Gastroesophageal sphincter (tissue), 4 donors: Measurements from ENCODE around the gene SKA2. TPM values are rescaled to one million over a fixed set of nuclear protein-coding genes. Genes with fewer than 3 reads are reported as not detected.

Experiments used
- ATAC-seq: fragments of 150-250 bp; one replicate; pipeline ENCODE4 v1.9.1; 2016; ENCODE audit warnings: mild to moderate bottlenecking, moderate library complexity
- H3K27ac ChIP-seq, 4 donors: fragments of 200-600 bp; sonication (generic) in 3 of 4; 1 replicate in 3 of 4; 2 replicates in 1 of 4; pipeline ENCODE4 v1.5.1; 2016 to 2019
- H3K27me3 ChIP-seq: fragments of 200-600 bp; sonication (generic); one replicate; pipeline ENCODE4 v1.5.1; 2019
- H3K36me3 ChIP-seq, 2 donors: fragments of 200-600 bp; sonication (generic); one replicate each; pipeline ENCODE4 v1.5.1; 2019; ENCODE audit warnings: control low read depth in 1 of 2
- H3K4me1 ChIP-seq, 3 donors: fragments of 200-600 bp; sonication (generic); 1 replicate in 2 of 3; 2 replicates in 1 of 3; pipeline ENCODE4 v1.5.1; 2016 to 2019; ENCODE audit warnings: control low read depth in 2 of 3
- H3K4me3 ChIP-seq, 2 donors: fragments of 200-600 bp; sonication (generic); one replicate each; pipeline ENCODE4 v1.5.1; 2019; ENCODE audit warnings: mild to moderate bottlenecking in 1 of 2, moderate library complexity in 1 of 2
- H3K9me3 ChIP-seq, 3 donors: fragments of 200-600 bp; sonication (generic); one replicate each; pipeline ENCODE4 v1.5.1; 2017 to 2019; ENCODE audit warnings: control low read depth in 2 of 3
- CTCF ChIP-seq, 4 experiments: fragments of 200-600 bp in 2 of 4; fragments of 450-650 bp in 2 of 4; sonication (generic) in 1 of 4; IDR thresholded peaks; one replicate each; pipeline ENCODE4 v1.5.1; 2017 to 2019; ENCODE audit warnings: antibody characterized with exemption in 4 of 4, mild to moderate bottlenecking in 2 of 4, moderate library complexity in 2 of 4
- EP300 ChIP-seq: sonication (generic); formaldehyde crosslinking; IDR thresholded peaks from one replicate; pipeline ENCODE4 v1.6.1; 2017; ENCODE audit warnings: antibody characterized with exemption, mild to moderate bottlenecking
- POLR2A ChIP-seq, 2 donors: fragments of 450-650 bp; IDR thresholded peaks; one replicate each; pipeline ENCODE4 v1.6.1; 2017; ENCODE audit warnings: antibody characterized with exemption in 2 of 2, mild to moderate bottlenecking in 2 of 2, moderate library complexity in 1 of 2
- POLR2AphosphoS5 ChIP-seq: sonication (generic); formaldehyde crosslinking; IDR thresholded peaks from one replicate; pipeline ENCODE4 v1.6.1; 2017; ENCODE audit warnings: antibody characterized with exemption
- WGBS, 2 donors: methylation state at CpG; one replicate each; pipeline ENCODE4 v1.1.5; 2018; ENCODE audit warnings: low coverage in 1 of 2; 5-methylcytosine and 5-hydroxymethylcytosine counted together
- total RNA-seq, 4 donors: library from RNA; depleted of rRNA; stranded (reverse); fragments of >200 nt; gene quantifications; one replicate each; pipeline ENCODE4 v1.1.0, GENCODE V29; 2016

SKA2 gene
- total RNA-seq, 4 donors from 2014 or later = 40.8 to 73.0 (median 47.3) TPM

- peaks cover 0 to 37% (median 7%) of the 10 kb centered on the region in 3 donors for H3K4me1 ChIP-seq
- WGBS, 2 donors = 1% methylated on average over 33 of the region's 89 CpGs; no CpG with 5 or more reads in 1 of the 2 donors
- TF ChIP-seq POLR2AphosphoS5 (peak; percentile 92), EP300 (no peak), CTCF (IDR thresholded peaks at IDR 0.05) (peak in 1 of 4 experiments; percentile 3), POLR2A (IDR thresholded peaks at IDR 0.05) (peak; percentile 79 to 88)
- no peaks in the 10 kb centered on the region for H3K27me3 ChIP-seq
- peaks cover 0 to 16% of the 10 kb centered on the region in 2 donors for H3K36me3 ChIP-seq
- no peaks in the 10 kb centered on the region for H3K9me3 ChIP-seq
- H3K4me3 ChIP-seq = peak within 1 kb of the TSS; percentile 48 to 87
- peak; percentile 98 for ATAC-seq
- H3K27ac ChIP-seq = peak within 1 kb of the TSS; percentile 63 to 96 (median 94)
Observed at GRCh38 chr17:59106463-59107305, 48.3 kb downstream of the SKA2 start, which contains the start of gene TRIM37. Gene TRIM37 (minus strand): TSS chr17:59106880. CDS start chr17:59106461, 419 bp downstream.

GRCh38 chr17:59105852-59106462 is 49.0 kb downstream of the SKA2 start:
- peak; percentile 53 for ATAC-seq
- no peaks in the 10 kb centered on the region for H3K27me3 ChIP-seq
- H3K9me3 ChIP-seq = no peaks in the 10 kb centered on the region
- H3K36me3 ChIP-seq = peaks cover 0 to 20% of the 10 kb centered on the region in 2 donors
- peak overlapping the region; percentile 63 to 96 (median 94) for H3K27ac ChIP-seq
- peaks cover 0 to 37% (median 7%) of the 10 kb centered on the region in 3 donors for H3K4me1 ChIP-seq
- H3K4me3 ChIP-seq = peak overlapping the region; percentile 48 to 87
- TF ChIP-seq POLR2AphosphoS5 (no peak), CTCF (IDR thresholded peaks at IDR 0.05) (no peak), EP300 (no peak), POLR2A (IDR thresholded peaks at IDR 0.05) (no peak)
- WGBS, 2 donors = 0% methylated on average over 5 to 11 of the region's 18 CpGs

GRCh38 chr17:59101178-59101577 is 53.8 kb downstream of the SKA2 start:
- Histone ChIP-seq H3K27me3 (no peaks in the 10 kb centered on the region), H3K36me3 (peaks cover 0 to 43% of the 10 kb centered on the region in 2 donors), H3K27ac (no peak overlapping the region), H3K9me3 (no peaks in the 10 kb centered on the region), H3K4me1 (peaks cover 0 to 22% (median 3%) of the 10 kb centered on the region in 3 donors), H3K4me3 (no peak overlapping the region)
- TF ChIP-seq CTCF (IDR thresholded peaks at IDR 0.05) = no peak
- no peak for TF ChIP-seq POLR2AphosphoS5
- TF ChIP-seq EP300 = no peak
- no peak for TF ChIP-seq POLR2A (IDR thresholded peaks at IDR 0.05)
- 100% methylated on average over 1 of the region's 1 CpG; no CpG with 5 or more reads in 1 of the 2 donors for WGBS, 2 donors
- no peak for ATAC-seq

GRCh38 chr17:59097876-59098275 is 57.1 kb downstream of the SKA2 start:
- Histone ChIP-seq H3K4me3 (no peak overlapping the region), H3K36me3 (peaks cover 0 to 33% of the 10 kb centered on the region in 2 donors), H3K27me3 (no peaks in the 10 kb centered on the region), H3K9me3 (no peaks in the 10 kb centered on the region), H3K27ac (no peak overlapping the region), H3K4me1 (peaks cover 0 to 26% (median 0%) of the 10 kb centered on the region in 3 donors)
- TF ChIP-seq EP300 (no peak), POLR2A (IDR thresholded peaks at IDR 0.05) (no peak), POLR2AphosphoS5 (no peak), CTCF (IDR thresholded peaks at IDR 0.05) (no peak)
- no peak for ATAC-seq
